ENCODE results near the gene MTUS2. TPM values are rescaled to one million over a fixed set of nuclear protein-coding genes. Genes with fewer than 3 reads are reported as not detected.

MTUS2 gene
- polyA plus RNA-seq, 1 donor from 2014 or later, result 4.4 TPM

DNA sequence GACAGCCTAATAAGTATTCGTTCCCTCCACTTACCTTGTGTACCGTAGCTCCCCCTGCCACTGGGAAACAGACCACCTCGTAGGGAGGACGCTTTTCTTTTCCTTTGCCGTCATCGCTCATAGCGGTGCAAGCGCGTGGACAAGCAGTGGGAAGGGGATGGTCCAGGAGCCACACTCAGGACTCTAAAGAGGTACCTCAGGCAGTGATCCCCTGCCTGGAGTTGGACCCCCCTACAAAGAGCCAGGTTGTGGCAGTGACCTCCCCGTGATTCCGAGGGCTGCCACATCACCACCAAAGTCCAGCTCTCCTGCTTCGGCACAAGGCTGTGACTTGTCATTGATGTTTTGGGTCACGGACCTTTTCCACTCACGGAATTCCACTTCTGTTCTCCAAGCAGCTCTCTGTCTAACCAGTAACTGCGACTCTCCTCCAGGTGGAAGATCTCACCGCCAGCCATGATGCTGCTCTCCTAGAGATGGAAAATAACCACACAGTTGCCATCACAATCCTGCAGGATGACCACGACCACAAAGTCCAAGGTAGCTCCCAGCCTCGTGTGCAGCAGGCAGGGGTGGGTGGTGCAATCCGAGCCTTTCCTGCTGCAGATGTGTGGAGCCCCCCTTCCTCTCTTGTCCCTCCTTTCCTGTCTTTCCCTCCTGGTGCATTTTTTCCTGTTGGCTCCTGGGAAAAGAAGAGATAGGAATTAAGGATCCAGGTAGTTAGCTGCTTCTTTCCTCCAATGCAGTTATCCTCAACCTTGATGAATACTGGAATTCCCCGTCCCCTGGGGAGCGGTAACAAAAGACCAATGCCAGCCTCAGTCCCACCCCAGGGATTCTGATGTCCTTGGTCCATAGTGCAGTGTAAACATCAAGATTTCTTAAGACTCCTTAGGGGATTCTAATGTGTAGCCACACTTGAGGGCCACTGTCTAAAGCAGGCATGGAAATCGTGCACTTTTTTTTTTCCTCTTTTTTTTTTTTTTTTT is 667.6 kb downstream of the MTUS2 start:
- no peak overlapping the region for H3K27ac ChIP-seq (ENCODE audit: low read length)
- H3K4me2 ChIP-seq (ENCODE audit: low read length), result no peak overlapping the region
- no peaks in the 10 kb centered on the region for H3K9me2 ChIP-seq (ENCODE audit: insufficient read depth, low read length)
- H3K27me3 ChIP-seq (ENCODE audit: insufficient read depth, low read depth, low read length), result no peaks in the 10 kb centered on the region
- no peak overlapping the region for H3K9ac ChIP-seq (ENCODE audit: low read length)
- no peak for TF ChIP-seq MXI1 (conservative IDR thresholded peaks at IDR 0.05; ENCODE audit: poor library complexity, severe bottlenecking)
- TF ChIP-seq, protein P1, sequence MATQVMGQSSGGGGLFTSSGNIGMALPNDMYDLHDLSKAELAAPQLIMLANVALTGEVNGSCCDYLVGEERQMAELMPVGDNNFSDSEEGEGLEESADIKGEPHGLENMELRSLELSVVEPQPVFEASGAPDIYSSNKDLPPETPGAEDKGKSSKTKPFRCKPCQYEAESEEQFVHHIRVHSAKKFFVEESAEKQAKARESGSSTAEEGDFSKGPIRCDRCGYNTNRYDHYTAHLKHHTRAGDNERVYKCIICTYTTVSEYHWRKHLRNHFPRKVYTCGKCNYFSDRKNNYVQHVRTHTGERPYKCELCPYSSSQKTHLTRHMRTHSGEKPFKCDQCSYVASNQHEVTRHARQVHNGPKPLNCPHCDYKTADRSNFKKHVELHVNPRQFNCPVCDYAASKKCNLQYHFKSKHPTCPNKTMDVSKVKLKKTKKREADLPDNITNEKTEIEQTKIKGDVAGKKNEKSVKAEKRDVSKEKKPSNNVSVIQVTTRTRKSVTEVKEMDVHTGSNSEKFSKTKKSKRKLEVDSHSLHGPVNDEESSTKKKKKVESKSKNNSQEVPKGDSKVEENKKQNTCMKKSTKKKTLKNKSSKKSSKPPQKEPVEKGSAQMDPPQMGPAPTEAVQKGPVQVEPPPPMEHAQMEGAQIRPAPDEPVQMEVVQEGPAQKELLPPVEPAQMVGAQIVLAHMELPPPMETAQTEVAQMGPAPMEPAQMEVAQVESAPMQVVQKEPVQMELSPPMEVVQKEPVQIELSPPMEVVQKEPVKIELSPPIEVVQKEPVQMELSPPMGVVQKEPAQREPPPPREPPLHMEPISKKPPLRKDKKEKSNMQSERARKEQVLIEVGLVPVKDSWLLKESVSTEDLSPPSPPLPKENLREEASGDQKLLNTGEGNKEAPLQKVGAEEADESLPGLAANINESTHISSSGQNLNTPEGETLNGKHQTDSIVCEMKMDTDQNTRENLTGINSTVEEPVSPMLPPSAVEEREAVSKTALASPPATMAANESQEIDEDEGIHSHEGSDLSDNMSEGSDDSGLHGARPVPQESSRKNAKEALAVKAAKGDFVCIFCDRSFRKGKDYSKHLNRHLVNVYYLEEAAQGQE (IDR thresholded peaks at IDR 0.05; ENCODE audit: borderline replicate concordance), result no peak
- TF ChIP-seq RAD21 (conservative IDR thresholded peaks at IDR 0.05), result no peak
- TF ChIP-seq POLR2AphosphoS5 (IDR thresholded peaks at IDR 0.05), result no peak
- no peak for TF ChIP-seq EZH2 (IDR thresholded peaks at IDR 0.05; ENCODE audit: borderline replicate concordance, insufficient read depth, low read length, poor library complexity, severe bottlenecking)
- no peak for TF ChIP-seq SMC3 (conservative IDR thresholded peaks at IDR 0.05; ENCODE audit: poor library complexity)
- TF ChIP-seq, protein P2, sequence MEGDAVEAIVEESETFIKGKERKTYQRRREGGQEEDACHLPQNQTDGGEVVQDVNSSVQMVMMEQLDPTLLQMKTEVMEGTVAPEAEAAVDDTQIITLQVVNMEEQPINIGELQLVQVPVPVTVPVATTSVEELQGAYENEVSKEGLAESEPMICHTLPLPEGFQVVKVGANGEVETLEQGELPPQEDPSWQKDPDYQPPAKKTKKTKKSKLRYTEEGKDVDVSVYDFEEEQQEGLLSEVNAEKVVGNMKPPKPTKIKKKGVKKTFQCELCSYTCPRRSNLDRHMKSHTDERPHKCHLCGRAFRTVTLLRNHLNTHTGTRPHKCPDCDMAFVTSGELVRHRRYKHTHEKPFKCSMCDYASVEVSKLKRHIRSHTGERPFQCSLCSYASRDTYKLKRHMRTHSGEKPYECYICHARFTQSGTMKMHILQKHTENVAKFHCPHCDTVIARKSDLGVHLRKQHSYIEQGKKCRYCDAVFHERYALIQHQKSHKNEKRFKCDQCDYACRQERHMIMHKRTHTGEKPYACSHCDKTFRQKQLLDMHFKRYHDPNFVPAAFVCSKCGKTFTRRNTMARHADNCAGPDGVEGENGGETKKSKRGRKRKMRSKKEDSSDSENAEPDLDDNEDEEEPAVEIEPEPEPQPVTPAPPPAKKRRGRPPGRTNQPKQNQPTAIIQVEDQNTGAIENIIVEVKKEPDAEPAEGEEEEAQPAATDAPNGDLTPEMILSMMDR (IDR thresholded peaks at IDR 0.05; ENCODE audit: poor library complexity, severe bottlenecking), result no peak
- TF ChIP-seq TAF1 (IDR thresholded peaks at IDR 0.05; ENCODE audit: low read depth), result no peak
- no peak for TF ChIP-seq EP300 (conservative IDR thresholded peaks at IDR 0.05; ENCODE audit: poor library complexity, severe bottlenecking)
- H3K79me2 ChIP-seq (replicated peaks; ENCODE audit: insufficient read depth, low read length), result no peaks in the 10 kb centered on the region
- no peaks in the 10 kb centered on the region for H3K36me3 ChIP-seq (ENCODE audit: insufficient read depth, low read length)
- H3K4me3 ChIP-seq (ENCODE audit: low read length), result no peak overlapping the region
- H3F3A ChIP-seq (ENCODE audit: insufficient read depth, low read length, poor library complexity, severe bottlenecking), result no peaks in the 10 kb centered on the region
- no peak overlapping the region for H2AFZ ChIP-seq (ENCODE audit: low read depth, low read length)
- no peaks in the 10 kb centered on the region for H3K9me3 ChIP-seq (ENCODE audit: low read length)
- no peaks in the 10 kb centered on the region for H4K20me1 ChIP-seq (ENCODE audit: insufficient read depth)

DNA sequence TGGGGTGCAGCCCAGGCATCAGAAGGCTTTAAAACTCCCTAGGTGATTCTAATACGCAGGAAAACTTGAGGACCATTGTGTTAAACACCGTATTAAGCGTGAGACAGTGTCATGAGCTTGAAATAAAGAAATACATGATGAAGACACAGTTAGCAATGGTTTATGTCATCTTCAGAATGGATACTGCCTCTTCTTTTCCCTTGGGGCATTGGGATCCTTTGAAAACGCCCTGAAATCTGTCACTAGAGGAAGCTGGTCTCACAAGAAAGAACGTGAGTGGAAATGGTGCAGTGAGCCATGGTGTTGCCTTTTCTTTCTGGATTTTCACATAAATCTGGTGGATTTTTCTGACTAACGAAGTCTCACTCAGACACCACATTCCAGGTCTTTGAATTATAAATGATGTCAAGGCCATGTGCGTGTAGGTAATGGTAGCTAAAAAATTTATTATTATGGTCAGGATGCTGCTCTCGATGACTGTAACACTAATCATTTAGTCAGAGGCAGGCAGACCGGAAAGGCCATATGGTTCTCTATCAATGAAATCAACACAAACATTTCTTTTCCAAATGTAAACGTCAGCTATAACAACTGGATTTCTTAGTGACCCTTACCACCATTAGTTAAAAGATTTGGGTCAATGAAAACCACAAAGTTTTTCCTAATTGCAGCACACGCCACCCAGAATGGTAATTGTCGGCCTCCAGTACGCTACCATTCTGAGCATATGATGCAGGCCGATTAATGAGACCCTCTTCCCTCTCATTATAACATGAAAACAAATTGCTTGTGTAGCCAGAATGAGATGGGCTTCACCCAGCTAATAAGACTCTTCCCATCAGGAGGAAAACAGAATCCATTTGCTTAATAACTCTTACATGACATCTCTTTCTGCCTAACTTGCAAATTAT is 669.8 kb downstream of the MTUS2 start:
- H3K27ac ChIP-seq (ENCODE audit: low read length), result peak overlapping the region; percentile 12
- TF ChIP-seq POLR2AphosphoS5 (IDR thresholded peaks at IDR 0.05) (no peak), SMC3 (conservative IDR thresholded peaks at IDR 0.05; ENCODE audit: poor library complexity) (no peak), TAF1 (IDR thresholded peaks at IDR 0.05; ENCODE audit: low read depth) (no peak), EP300 (conservative IDR thresholded peaks at IDR 0.05; ENCODE audit: poor library complexity, severe bottlenecking) (no peak), EZH2 (IDR thresholded peaks at IDR 0.05; ENCODE audit: borderline replicate concordance, insufficient read depth, low read length, poor library complexity, severe bottlenecking) (no peak), MXI1 (conservative IDR thresholded peaks at IDR 0.05; ENCODE audit: poor library complexity, severe bottlenecking) (no peak), RAD21 (conservative IDR thresholded peaks at IDR 0.05) (no peak)
- TF ChIP-seq, protein P2 (IDR thresholded peaks at IDR 0.05; ENCODE audit: poor library complexity, severe bottlenecking), result no peak
- TF ChIP-seq, protein P1 (IDR thresholded peaks at IDR 0.05; ENCODE audit: borderline replicate concordance), result no peak
- H3K9me2 ChIP-seq (ENCODE audit: insufficient read depth, low read length), result no peaks in the 10 kb centered on the region
- no peaks in the 10 kb centered on the region for H3K9me3 ChIP-seq (ENCODE audit: low read length)
- H2AFZ ChIP-seq (ENCODE audit: low read depth, low read length), result no peak overlapping the region
- H3F3A ChIP-seq (ENCODE audit: insufficient read depth, low read length, poor library complexity, severe bottlenecking), result no peaks in the 10 kb centered on the region
- no peaks in the 10 kb centered on the region for H4K20me1 ChIP-seq (ENCODE audit: insufficient read depth)
- no peaks in the 10 kb centered on the region for H3K79me2 ChIP-seq (replicated peaks; ENCODE audit: insufficient read depth, low read length)
- H3K4me2 ChIP-seq (ENCODE audit: low read length), result no peak overlapping the region
- no peaks in the 10 kb centered on the region for H3K27me3 ChIP-seq (ENCODE audit: insufficient read depth, low read depth, low read length)
- no peak overlapping the region for H3K9ac ChIP-seq (ENCODE audit: low read length)
- H3K4me3 ChIP-seq (ENCODE audit: low read length), result no peak overlapping the region
- H3K36me3 ChIP-seq (ENCODE audit: insufficient read depth, low read length), result no peaks in the 10 kb centered on the region

Measured in neural cell (in vitro differentiated cells).